HG02759 (cell line): ENCODE measurements around the gene HECW1.
"Not testable (repeated sequence)": the region's sequence is repeated elsewhere in the genome, so short reads cannot be mapped to it uniquely, and the experiment has no call there.

ENCODE experiments used
- ATAC-seq: cut with Tn5 transposase; IDR thresholded peaks from one replicate; pipeline ENCODE4 v1.9.1; 2021; ENCODE audit warnings: mild to moderate bottlenecking, moderate library complexity; ENCODE audit not compliant: unreplicated experiment

Gene HECW1

DNA sequence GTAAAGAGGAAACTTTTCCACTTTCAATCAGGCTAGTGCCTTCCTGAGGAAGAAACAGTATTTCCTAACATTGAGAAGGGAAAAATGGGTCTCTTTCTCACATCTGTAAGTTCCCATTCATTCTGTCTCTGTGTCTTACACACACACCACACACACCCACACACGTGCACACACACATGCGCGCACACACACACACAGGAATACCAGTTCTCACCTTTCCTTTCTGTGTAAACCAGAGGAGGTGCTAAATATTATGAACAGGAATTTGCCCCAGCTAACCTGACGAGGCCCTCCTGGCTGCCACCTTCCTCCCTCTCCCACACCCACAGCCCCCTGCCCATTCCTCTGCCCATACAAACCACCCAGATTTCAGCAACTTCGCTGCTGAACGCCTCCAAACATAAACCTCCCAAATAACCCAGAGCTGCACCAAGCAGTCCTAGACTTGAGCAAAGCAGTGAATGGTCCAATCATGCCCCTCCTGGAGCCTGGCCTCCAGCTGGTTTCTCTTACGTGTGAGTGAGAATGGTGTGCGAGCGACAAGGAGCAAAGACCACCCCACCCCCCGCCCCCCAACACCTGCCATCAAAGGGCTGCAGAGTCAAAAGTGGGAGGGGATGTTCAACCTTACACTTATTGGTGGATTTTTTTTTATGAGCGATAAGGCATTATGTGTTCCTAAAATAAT, 190.5 kb downstream of the HECW1 start:
- no peak for ATAC-seq

DNA sequence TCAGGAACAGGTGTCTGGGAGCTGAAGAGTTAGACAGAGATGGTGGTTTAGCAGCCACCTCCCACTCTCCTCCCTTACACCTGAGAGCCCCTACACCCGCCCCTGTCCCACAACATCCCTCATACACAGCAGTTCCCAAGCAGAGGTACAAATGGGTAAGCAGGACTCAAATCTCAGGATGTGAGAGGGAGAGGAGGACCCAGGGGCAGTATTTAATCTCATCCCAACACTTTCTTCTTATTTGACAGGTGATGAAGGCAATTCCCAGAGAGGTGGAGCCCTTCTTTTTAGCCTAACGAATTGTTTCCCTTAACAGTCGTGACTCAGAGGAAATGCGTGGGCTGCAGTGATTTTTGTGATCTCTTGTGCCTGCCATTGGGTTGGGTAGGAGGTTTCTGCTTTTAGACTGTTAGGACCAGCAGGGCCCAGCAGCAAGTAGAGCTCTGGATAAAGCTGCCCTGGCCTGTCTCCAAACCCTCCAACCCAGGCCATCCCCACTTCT, 191.3 kb downstream of the HECW1 start:
- no peak for ATAC-seq

DNA sequence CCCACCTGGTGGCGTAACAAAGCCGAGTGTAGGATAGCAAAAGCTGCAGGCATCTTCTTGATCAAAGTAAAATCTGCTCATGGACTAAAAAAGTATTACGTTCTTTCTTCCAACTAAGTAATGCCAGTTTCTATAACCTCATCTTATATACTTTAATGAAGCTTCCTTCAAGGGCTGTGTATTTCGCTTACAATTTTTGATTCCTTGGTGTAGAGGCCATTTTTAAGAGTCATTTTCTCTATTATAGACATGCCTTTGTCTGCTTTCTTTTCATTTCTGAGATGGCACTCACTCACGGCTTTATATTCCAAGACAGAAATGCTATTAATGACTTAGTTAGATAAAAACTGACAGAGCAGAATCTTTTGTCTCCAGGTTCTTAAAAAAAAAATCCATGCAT, 194.0 kb downstream of the HECW1 start:
- ATAC-seq, result no peak

- no peak for ATAC-seq
Observed at GRCh38 chr7:43307522-43307921, 195.1 kb downstream of the HECW1 start.

GRCh38 chr7:43308913-43309705, 196.7 kb downstream of the HECW1 start:
- ATAC-seq, result peak; percentile 80

DNA sequence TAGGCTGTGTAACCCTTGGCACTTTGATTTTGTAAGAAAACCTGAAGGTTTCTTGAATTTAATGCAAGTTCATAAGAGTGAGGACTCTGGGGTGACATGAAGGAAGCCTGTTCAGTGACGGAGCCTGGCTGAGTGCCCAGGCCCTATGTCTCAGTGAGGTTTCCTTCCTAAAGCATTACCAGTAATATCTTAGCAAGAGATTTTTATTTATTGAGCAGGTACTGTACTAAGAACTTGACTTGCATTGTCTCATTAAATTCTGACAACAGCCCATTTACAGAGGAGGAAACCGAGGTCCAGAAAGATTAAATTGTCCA, 197.2 kb downstream of the HECW1 start:
- no peak for ATAC-seq

- no peak for ATAC-seq
Observed at GRCh38 chr7:43311052-43311451, 198.6 kb downstream of the HECW1 start.

GRCh38 chr7:43311694-43312093, 199.2 kb downstream of the HECW1 start:
- ATAC-seq, result no peak

- no peak for ATAC-seq
Observed at GRCh38 chr7:43313628-43314378, 201.4 kb downstream of the HECW1 start.

DNA sequence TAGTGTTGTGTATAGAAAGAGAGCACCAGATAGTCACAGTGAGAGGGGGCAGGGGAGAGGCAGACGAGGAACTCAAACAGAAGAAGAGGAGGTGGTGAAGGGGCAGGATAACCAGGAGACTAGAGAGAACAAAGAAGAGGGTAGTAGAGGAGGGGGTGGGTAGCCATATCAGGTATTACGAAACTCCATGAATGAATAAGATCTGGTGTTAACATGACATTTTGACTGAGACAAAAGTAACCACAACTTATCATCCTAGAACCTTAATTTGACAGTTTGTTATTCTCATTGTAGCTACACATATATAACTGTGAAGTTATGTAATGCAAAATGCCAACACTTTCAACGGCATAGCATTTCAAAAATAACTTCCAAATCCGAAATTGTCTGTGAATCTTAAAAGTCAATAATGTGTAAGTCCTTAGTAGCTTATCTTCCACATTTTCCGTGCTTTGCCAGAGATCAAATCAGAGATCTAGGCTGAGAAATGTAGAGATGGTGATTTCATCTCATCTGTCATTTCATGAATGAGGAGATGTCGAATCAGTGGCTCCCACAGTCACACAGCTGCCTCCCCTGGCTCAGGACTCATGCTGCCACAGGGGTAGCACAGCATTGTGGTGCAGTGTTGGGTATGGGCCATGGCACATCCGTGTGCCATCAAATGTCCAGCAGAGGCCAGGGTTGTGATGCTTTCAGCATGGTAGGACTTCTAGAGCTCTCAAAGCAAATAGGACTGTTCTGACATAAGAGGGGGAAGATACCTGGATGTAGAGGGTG, 202.1 kb downstream of the HECW1 start:
- ATAC-seq, result no peak

DNA sequence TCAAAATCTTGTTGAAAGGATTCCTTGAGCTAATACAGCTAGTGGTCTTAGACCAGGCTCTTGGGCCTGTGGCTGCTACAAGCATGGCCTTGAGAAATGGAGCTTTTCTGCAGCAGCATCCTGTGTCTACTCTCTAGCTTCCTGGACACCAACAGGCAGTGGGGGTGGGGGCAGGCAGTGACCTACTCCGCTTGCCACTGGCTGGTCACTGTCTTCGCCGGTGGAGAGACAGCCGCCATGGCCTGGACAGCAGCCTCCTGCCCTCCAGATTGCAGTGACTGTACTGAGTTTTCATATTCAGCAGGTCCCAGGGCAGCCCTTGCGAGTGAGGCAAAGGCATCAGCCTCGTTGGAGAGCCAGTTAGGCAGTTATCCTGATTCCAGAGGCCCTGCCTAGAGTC, 204.6 kb downstream of the HECW1 start:
- no peak for ATAC-seq

DNA sequence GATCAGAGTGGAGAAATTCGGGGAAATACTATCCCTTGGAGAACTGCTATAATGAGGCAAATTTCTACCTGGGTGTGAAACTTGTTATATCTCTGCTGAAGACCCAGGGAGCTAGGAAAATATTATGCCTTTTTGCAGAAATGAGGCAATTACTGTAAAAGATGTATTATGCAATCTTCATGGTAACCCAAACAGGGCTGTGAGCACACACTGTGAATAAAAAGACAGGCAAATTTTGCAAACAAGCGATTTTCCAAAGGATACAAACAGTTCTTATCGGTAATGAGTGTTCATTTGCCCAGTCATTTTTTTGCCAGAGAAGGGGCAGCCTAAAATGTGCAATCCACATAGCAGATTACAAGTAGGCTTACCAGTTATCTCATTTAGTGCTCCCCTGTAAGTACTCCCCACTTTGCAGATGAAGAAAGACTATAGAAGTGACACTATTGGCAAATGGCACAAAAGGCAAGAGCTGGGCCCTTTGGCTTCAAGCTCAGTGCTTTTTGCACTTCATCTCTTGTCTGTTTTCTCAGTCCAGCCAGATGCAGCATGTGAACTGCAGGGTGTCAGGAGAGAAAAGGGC, 205.8 kb downstream of the HECW1 start:
- no peak for ATAC-seq

DNA sequence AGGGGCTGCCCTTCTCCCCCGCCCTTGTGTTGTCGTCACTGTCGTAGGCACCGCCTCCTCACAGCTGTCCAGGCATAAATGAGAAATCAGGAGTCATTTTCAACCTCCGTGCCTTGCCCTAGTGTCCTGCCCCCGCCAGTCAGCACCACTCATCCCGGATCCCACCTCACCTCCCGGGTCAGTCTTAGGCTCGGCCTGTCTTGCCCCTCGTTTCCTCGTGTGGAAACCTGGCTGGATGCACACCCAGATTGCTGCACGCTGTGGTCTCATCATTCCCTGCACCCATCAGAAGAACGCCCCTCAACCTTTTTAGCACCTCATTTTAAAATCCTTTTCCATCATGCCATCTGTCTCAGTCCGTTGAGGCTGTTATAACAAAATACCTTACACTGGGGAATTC, 213.1 kb downstream of the HECW1 start:
- no peak for ATAC-seq

GRCh38 chr7:43328336-43328735, 215.9 kb downstream of the HECW1 start:
- no peak for ATAC-seq

GRCh38 chr7:43328785-43329380, 216.4 kb downstream of the HECW1 start:
- no peak for ATAC-seq

DNA sequence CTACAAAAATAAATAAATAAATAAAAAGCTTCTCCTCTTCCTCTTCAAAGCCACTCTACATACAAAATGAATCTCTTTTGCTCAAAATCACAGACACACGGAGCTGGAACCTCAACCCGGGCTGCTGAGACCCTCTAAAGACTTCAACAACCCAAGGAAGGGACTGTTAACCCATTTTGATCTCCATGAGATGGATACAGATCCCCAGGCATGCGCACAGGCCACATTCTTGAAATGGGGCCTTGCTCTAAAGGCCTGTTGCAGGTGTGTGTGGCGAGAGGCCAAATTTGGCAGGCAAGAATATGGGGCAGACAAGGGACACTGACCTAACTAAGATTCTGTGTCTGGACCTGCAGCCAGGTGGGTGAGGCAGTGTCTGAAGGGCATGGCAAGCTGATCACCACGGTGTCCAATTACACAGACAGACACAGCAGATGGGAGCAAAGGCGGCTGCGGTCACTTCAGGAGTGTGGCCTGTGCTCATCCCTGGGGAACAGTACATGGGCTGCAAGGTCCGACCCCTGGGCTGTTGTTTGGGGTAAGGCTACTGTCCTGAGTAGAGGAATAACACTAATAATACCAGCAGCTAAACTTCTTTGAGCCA, 219.8 kb downstream of the HECW1 start:
- ATAC-seq, result no peak

DNA sequence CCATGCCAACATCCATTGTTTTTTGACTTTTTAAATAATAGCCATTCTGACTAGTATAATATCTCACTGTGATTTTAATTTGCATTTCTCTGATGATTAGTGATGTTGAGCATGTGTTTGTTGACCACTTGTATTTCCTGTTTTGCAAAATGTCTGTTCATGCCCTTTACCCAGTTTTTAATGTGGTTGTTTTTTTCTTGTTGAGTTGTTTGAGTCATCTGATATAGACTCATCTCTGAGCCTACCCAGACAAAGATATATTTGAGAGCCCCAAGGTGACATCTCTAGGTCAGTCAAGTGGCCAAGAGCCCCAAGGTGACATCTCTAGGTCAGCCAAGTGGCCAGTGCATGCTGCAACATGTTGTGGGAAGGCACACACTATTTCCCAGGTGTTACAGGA, 224.7 kb downstream of the HECW1 start:
- no peak for ATAC-seq

- no peak for ATAC-seq
Observed at GRCh38 chr7:43337811-43338210, 225.4 kb downstream of the HECW1 start.

GRCh38 chr7:43341132-43341531, 228.7 kb downstream of the HECW1 start:
- no peak for ATAC-seq

GRCh38 chr7:43343417-43343816, 231.0 kb downstream of the HECW1 start:
- ATAC-seq, result not testable (repeated sequence)
